GM19468 (cell line): ENCODE results near the gene PLCH2.
"Not testable (repeated sequence)": the region's sequence is repeated elsewhere in the genome, so short reads cannot be mapped to it uniquely, and the experiment has no call there.

Source experiments
- ATAC-seq: cut with Tn5 transposase; IDR thresholded peaks from one replicate; pipeline ENCODE4 v1.9.1; 2021; ENCODE audit warnings: mild to moderate bottlenecking, moderate library complexity, moderate number of reproducible peaks; ENCODE audit not compliant: unreplicated experiment; ENCODE audit errors: extremely low read depth

PLCH2 gene

GRCh38 chr1:2552189-2552588 lies 76.1 kb downstream of the PLCH2 start:
- ATAC-seq = no peak

GRCh38 chr1:2553076-2553475 lies 77.0 kb downstream of the PLCH2 start:
- not testable (repeated sequence) for ATAC-seq

- no peak for ATAC-seq
These were observed 78.0 kb downstream of the PLCH2 start for GRCh38 chr1:2553871-2554620.

- ATAC-seq = no peak
These were observed 78.7 kb downstream of the PLCH2 start for GRCh38 chr1:2554621-2555387.
